GM10847 (cell line): ENCODE measurements around the gene CACNA1C.

Experiments
- POLR2A ChIP-seq: IDR thresholded peaks from 2 replicates; pipeline ENCODE4 v1.6.1; 2011; ENCODE audit not compliant: insufficient read length; ENCODE audit errors: extremely low read depth

CACNA1C gene

GRCh38 chr12:2309647-2310046, 256.9 kb downstream of the CACNA1C start:
- no peak for TF ChIP-seq POLR2A

DNA sequence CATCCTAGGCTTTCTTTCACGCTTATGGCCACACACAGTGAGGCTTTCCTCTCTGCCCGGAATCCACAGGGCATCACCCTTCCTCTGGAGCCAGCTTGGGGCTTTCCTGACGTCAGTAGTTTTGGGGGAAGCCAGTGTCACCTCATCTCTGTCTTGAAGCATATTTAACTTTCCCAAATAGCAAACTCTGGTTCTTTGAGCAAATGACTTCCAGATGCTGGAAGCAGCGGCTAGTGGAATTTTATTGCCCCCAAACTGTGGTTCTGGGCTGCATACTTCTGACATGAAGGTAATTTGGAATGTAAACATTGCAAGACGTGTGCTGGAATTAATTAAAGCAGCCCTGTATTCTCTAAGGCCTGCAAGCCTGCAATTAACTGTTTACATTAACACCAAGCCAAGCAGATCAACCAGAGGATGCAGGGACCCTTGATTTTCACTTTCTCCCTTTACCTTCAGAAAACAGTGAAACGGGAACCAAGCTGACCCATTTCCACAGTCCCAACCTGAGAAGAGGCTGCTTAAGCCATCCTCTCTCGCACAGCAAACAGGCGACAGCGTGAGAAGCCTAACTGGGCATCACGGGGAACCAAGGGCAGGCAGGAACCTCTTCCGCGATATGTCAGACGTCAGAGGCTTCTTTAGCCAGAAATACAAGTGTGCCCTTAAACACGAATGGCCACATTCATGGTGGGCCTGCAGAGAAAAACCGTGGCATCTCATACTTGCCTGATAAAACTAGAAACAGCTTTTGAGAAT, 258.4 kb downstream of the CACNA1C start:
- TF ChIP-seq POLR2A: no peak

DNA sequence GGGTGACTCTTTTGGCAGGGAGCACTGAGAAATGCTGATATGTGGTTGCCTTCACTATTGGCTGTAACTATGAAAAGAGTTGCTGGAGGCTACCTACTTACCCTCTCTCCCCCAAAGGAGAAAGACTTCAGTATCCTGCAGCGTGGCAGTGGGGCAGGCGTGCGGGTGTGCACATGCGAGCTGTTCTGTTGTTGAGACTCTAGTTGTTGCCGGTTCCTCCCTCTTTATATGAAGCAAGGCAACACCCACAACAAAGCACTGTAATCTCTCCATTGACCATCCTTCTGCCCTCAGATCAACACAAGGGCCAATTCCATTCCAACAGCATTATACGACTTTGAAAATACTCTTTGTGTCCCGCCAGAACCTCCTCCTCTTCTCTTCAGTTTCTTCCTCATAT, 259.4 kb downstream of the CACNA1C start:
- TF ChIP-seq POLR2A: no peak

GRCh38 chr12:2312770-2313169, 260.0 kb downstream of the CACNA1C start:
- TF ChIP-seq POLR2A: no peak

- TF ChIP-seq POLR2A: no peak
These were observed 261.7 kb downstream of the CACNA1C start for GRCh38 chr12:2314492-2314891.

- TF ChIP-seq POLR2A: no peak
These were observed 265.0 kb downstream of the CACNA1C start for GRCh38 chr12:2317772-2318171.

DNA sequence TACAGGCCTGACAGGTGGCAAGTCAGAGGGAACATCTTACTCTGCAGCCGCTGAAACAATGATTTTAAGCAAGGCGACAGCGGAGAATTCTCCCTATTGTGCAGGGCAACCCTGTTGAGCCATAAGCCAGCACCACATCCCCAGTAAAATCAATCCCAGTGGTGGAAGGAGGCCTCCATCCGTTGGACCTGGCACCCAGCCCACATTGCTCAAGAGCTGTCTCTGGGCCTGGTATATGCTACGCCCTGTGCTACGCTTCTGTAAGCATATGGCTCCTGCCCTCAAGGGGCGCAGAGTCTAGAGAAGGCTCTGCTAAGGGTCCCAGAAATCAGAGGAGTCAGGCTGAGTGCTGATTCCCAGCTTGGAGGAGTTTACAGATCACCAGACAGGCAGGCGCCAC, 265.5 kb downstream of the CACNA1C start:
- TF ChIP-seq POLR2A: no peak

DNA sequence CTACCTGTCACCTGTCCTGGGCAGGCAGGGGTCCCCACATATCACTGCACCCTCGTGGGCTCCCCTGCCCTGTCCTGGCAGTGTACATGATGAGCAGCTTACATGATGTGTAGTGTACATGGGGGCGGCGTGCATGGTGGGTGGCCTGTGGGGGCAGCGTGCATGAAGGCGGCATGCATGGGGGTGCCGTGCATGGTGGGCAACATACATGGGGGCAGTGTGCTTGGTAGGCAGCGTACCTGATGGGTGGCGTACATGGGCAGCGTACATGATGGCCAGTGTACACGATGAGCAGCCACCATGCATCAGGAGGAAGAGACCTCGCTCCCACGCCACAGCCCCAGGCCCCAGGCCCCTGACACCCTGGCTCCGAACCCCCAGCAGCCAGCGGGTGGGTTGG, 266.3 kb downstream of the CACNA1C start:
- no peak for TF ChIP-seq POLR2A

GRCh38 chr12:2319737-2320506, 267.1 kb downstream of the CACNA1C start:
- TF ChIP-seq POLR2A: no peak

DNA sequence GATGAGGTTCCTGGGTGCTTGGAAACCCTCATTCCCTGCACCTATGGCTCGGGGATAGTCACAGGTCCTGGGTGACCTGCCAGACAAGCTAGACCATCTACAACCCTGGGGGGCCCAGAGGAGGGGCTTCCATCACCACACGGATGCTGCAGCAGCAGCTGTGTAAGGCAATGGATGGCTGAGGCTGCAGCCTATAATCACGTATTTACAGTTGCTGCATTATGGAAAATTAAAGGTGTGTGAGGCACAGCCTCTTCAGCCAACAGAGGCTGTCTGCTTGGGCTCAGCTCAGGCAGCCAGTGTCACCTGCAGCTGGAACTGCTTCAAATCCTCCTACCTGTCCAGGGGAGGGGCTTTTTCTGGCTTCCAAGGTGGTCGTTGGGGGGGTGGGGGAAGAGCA, 268.1 kb downstream of the CACNA1C start:
- TF ChIP-seq POLR2A: no peak

- TF ChIP-seq POLR2A: no peak
These were observed 269.9 kb downstream of the CACNA1C start for GRCh38 chr12:2322554-2323120.

- no peak for TF ChIP-seq POLR2A
These were observed 270.9 kb downstream of the CACNA1C start for GRCh38 chr12:2323532-2324255.

- no peak for TF ChIP-seq POLR2A
These were observed 271.6 kb downstream of the CACNA1C start for GRCh38 chr12:2324387-2324786.

- TF ChIP-seq POLR2A: no peak
These were observed 272.7 kb downstream of the CACNA1C start for GRCh38 chr12:2325519-2325918.

DNA sequence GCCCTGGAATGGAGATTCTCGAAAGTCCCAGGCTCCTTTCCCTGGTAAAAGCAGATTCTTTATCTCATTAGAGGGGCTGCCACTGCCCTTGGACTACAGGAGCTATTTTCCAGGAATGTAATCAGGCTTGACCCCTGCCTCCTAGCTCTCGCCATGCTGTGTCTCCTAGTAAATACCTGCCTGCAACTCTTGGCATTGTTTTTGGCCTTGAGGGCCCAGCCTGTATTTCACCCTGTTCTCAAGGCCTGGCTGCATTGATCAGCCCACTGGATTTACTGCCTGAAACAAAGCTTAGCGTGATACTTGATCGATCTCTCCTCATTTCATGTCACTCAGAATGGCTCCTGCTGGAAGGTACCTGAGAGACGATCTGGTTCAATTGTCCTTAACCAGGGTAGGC, 273.7 kb downstream of the CACNA1C start:
- TF ChIP-seq POLR2A: no peak

DNA sequence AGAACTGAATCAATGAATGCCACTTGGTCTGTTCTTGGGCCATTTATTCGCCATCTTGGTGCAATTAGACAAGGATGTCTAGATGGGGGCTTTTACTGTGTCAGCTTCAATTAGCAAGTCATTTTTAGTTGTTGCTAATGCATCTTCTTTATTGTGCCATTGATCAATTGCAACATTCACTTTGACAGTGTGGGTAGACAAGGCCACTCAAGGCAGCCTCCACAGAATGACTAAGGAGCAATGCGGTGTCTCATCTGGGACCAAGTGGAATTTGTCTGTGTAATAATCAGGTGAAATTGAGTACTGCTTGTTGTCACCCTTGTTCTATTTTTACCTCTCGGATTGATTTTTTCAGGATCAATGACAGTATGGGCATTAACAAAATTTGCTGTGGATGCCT, 275.9 kb downstream of the CACNA1C start:
- no peak for TF ChIP-seq POLR2A

- TF ChIP-seq POLR2A: no peak
These were observed 276.9 kb downstream of the CACNA1C start for GRCh38 chr12:2329661-2330210.
